ENCODE results near the gene FBXO21. TPM values are rescaled to one million over a fixed set of nuclear protein-coding genes. Genes with fewer than 3 reads are reported as not detected.
"Not testable (repeated sequence)": the region's sequence is repeated elsewhere in the genome, so short reads cannot be mapped to it uniquely, and the experiment has no call there.

Gene FBXO21
- total RNA-seq, 4 donors from 2014 or later: 42.7 to 141 (median 80.4) TPM

- no peaks in the 10 kb centered on the region for H3K9me3 ChIP-seq
- peaks cover 55 to 74% (median 61%) of the 10 kb centered on the region in 3 donors for H3K27me3 ChIP-seq
- TF ChIP-seq CTCF (IDR thresholded peaks at IDR 0.05 in 4 of 5, conservative IDR thresholded peaks at IDR 0.05 in 1 of 5) (no peak), POLR2A (IDR thresholded peaks at IDR 0.05) (no peak)
- intact Hi-C loops (cut with DNase I; ENCODE audit: low total_unique reads) (no loop called here), in situ Hi-C loops (cut with MboI; ENCODE audit: low sequenced_read_pairs in 4 of 4) (no loop called here)
- no peaks in the 10 kb centered on the region for H3K36me3 ChIP-seq
- H3K4me1 ChIP-seq: no peaks in the 10 kb centered on the region
- ATAC-seq: no peak
- no peak overlapping the region for H3K4me3 ChIP-seq
- no peak for DNase-seq
- no peak overlapping the region for H3K27ac ChIP-seq
These were observed 93.7 kb downstream of the FBXO21 start for GRCh38 chr12:117096501-117097042.

- H3K4me3 ChIP-seq; intact Hi-C loops (cut with DNase I; ENCODE audit: low total_unique reads); ATAC-seq; H3K36me3 ChIP-seq; H3K4me1 ChIP-seq; H3K27ac ChIP-seq; DNase-seq; in situ Hi-C loops (cut with MboI; ENCODE audit: low sequenced_read_pairs in 4 of 4); H3K9me3 ChIP-seq: not testable (repeated sequence)
- H3K27me3 ChIP-seq: peaks cover 47 to 68% (median 51%) of the 10 kb centered on the region in 3 donors
These were observed 95.1 kb downstream of the FBXO21 start for GRCh38 chr12:117095191-117095590.

DNA sequence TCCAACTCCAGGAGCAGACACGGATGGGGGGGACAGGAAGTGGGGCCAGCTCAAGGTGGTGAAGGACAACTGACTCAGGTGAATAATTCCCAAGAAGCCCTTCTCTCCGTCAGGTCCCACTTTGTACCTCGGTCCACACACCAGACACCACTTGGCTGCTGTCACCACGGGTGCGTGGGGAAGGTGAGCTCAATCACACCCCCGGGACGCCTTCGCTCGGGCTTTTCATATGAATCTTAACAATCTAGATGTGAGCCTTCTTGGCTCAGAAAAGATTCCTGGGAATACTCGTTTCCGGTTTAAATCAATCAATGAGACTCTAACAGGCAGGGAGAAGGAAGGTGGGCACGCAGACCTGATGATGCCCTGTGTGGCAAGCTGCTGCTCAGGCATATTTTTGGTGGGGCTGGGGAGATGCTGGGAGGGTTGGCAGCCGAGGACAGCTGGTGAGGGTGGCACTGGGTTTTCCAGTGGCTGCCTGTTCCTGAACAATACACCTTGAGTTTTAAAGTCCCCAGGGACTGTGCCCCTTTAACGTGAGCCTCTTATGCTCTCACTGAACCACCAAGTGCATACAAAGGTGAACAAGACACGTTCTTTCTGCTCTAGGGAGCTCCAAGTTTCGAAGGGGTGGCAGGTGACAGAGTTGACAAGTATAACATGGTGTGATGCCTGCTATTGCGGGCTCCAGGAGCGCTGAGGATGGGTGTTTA, 96.2 kb downstream of the FBXO21 start:
- in situ Hi-C loops (cut with MboI; ENCODE audit: low sequenced_read_pairs in 4 of 4) (no loop called here), intact Hi-C loops (cut with DNase I; ENCODE audit: low total_unique reads) (no loop called here)
- no peak overlapping the region for H3K27ac ChIP-seq
- ATAC-seq (no peak), DNase-seq (no peak)
- no peaks in the 10 kb centered on the region for H3K4me1 ChIP-seq
- TF ChIP-seq CTCF (IDR thresholded peaks at IDR 0.05 in 4 of 5, conservative IDR thresholded peaks at IDR 0.05 in 1 of 5) (no peak), POLR2A (IDR thresholded peaks at IDR 0.05) (no peak)
- no peaks in the 10 kb centered on the region for H3K36me3 ChIP-seq
- no peak overlapping the region for H3K4me3 ChIP-seq
- H3K27me3 ChIP-seq: peaks cover 38 to 67% (median 40%) of the 10 kb centered on the region in 3 donors
- H3K9me3 ChIP-seq: no peaks in the 10 kb centered on the region

DNA sequence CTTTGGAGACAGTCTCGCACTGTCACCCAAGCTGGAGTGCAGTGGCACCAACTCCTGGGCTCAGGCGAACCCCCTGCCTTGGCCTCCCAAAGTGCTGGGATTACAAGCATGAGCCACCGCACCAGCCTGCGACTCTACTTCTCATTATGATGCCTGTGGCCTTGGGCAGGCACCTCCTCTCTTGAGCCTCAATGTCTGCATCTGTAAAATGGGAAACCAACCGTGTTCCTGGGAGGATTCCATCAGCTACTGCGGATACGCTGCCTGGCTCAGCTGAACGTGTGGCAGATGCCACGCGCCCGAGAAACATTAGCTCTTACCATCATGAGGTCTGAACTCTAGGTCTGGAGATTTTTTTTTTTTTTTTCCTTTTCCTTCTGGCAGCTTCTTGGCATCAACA, 96.8 kb downstream of the FBXO21 start:
- DNase-seq (no peak), ATAC-seq (no peak)
- intact Hi-C loops (cut with DNase I; ENCODE audit: low total_unique reads) (no loop called here), in situ Hi-C loops (cut with MboI; ENCODE audit: low sequenced_read_pairs in 4 of 4) (no loop called here)
- Histone ChIP-seq H3K27me3 (peaks cover 32 to 65% (median 34%) of the 10 kb centered on the region in 3 donors), H3K27ac (no peak overlapping the region), H3K9me3 (no peaks in the 10 kb centered on the region), H3K4me3 (no peak overlapping the region), H3K36me3 (no peaks in the 10 kb centered on the region), H3K4me1 (no peaks in the 10 kb centered on the region)
- no peak for TF ChIP-seq POLR2A (IDR thresholded peaks at IDR 0.05)
- no peak for TF ChIP-seq CTCF (IDR thresholded peaks at IDR 0.05 in 4 of 5, conservative IDR thresholded peaks at IDR 0.05 in 1 of 5)

DNA sequence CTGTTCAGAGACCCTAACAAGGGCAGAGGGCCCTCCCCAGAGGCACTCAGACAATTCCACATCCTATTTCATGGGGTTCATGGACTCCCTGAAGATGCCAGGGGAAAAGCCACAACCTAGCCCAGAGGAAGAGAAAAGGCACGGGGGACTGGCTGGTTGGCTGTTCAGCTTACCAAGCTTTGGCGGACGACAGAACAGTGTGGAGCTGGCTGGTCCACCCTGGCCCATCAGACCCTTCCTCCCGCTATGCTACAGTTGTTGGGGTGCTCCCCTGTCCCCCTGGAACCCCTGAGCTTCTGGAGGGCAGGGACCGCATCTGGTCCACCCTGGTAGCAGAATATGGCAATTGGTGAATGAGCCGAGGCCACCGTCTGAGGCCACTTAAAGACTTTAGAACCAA, 97.4 kb downstream of the FBXO21 start:
- Histone ChIP-seq H3K27ac (no peak overlapping the region), H3K4me3 (no peak overlapping the region), H3K4me1 (no peaks in the 10 kb centered on the region), H3K9me3 (no peaks in the 10 kb centered on the region), H3K27me3 (peaks cover 26 to 59% (median 28%) of the 10 kb centered on the region in 3 donors), H3K36me3 (no peaks in the 10 kb centered on the region)
- DNase-seq (no peak), ATAC-seq (no peak)
- intact Hi-C loops (cut with DNase I; ENCODE audit: low total_unique reads) (no loop called here), in situ Hi-C loops (cut with MboI; ENCODE audit: low sequenced_read_pairs in 4 of 4) (no loop called here)
- TF ChIP-seq POLR2A (IDR thresholded peaks at IDR 0.05): no peak
- TF ChIP-seq CTCF (IDR thresholded peaks at IDR 0.05 in 4 of 5, conservative IDR thresholded peaks at IDR 0.05 in 1 of 5): no peak

Measured in gastrocnemius medialis (tissue), 4 donors.